H9 (cell line): ENCODE results near the gene ONECUT3. TPM values are rescaled to one million over a fixed set of nuclear protein-coding genes. Genes with fewer than 3 reads are reported as not detected.

Experiments
- DNase-seq: peaks from one replicate; pipeline ENCODE4 v3.0.0-alpha.2; 2017
- H2AFZ ChIP-seq: one replicate; pipeline ENCODE4 v1.6.1; 2013; ENCODE audit warnings: mild to moderate bottlenecking, low read length, control low read depth, moderate library complexity
- H2AK5ac ChIP-seq: 2 replicates; pipeline ENCODE4 v1.6.1; 2013; ENCODE audit warnings: low read length, control low read depth, mixed read lengths; ENCODE audit not compliant: insufficient read length
- H2BK120ac ChIP-seq: one replicate; pipeline ENCODE4 v1.6.1; 2013; ENCODE audit warnings: low read depth, mild to moderate bottlenecking, low read length, control low read depth, inconsistent platforms; ENCODE audit not compliant: poor library complexity, severe bottlenecking
- H2BK12ac ChIP-seq: 2 replicates; pipeline ENCODE4 v1.6.1; 2013; ENCODE audit warnings: low read length, control low read depth, mixed read lengths, low read depth; ENCODE audit not compliant: insufficient read length
- H2BK15ac ChIP-seq: 2 replicates; pipeline ENCODE4 v1.6.1; 2013; ENCODE audit warnings: low read depth, low read length, control low read depth
- H2BK20ac ChIP-seq: one replicate; pipeline ENCODE4 v1.6.1; 2013; ENCODE audit warnings: low read depth, mild to moderate bottlenecking, low read length, control low read depth, inconsistent platforms; ENCODE audit not compliant: poor library complexity, severe bottlenecking
- H2BK5ac ChIP-seq: 2 replicates; pipeline ENCODE4 v1.6.1; 2013; ENCODE audit warnings: low read length, control low read depth, mixed read lengths; ENCODE audit not compliant: insufficient read length
- H3K14ac ChIP-seq: 2 replicates; pipeline ENCODE4 v1.6.1; 2013; ENCODE audit warnings: low read length, control low read depth; ENCODE audit not compliant: insufficient read depth
- H3K18ac ChIP-seq: 2 replicates; pipeline ENCODE4 v1.6.1; 2013; ENCODE audit warnings: low read depth, mild to moderate bottlenecking, mixed read lengths, low read length, control low read depth; ENCODE audit not compliant: insufficient read length
- H3K23ac ChIP-seq: 2 replicates; pipeline ENCODE4 v1.6.1; 2013; ENCODE audit warnings: low read length, control low read depth, mixed read lengths, low read depth; ENCODE audit not compliant: insufficient read length
- H3K23me2 ChIP-seq: 2 replicates; pipeline ENCODE4 v1.6.1; 2013; ENCODE audit warnings: low read depth, mild to moderate bottlenecking, mixed read lengths, low read length, control low read depth; ENCODE audit not compliant: insufficient read length, poor library complexity, severe bottlenecking
- H3K27ac ChIP-seq: 2 replicates; pipeline ENCODE4 v1.5.1; 2013; ENCODE audit warnings: low read length, control low read depth, mixed read lengths, low read depth; ENCODE audit not compliant: insufficient read length
- H3K27me3 ChIP-seq: 2 replicates; pipeline ENCODE4 v1.6.1; 2013; ENCODE audit warnings: low read length, control low read depth, inconsistent platforms; ENCODE audit not compliant: insufficient read depth
- H3K4ac ChIP-seq: 2 replicates; pipeline ENCODE4 v1.6.1; 2013; ENCODE audit warnings: low read depth, mild to moderate bottlenecking, control low read depth, inconsistent platforms, low read length, moderate library complexity
- H3K4me1 ChIP-seq: 2 replicates; pipeline ENCODE4 v1.6.1; 2013; ENCODE audit warnings: low read length, control low read depth, inconsistent platforms; ENCODE audit not compliant: insufficient read depth
- H3K4me2 ChIP-seq: 2 replicates; pipeline ENCODE4 v1.6.1; 2013; ENCODE audit warnings: low read length, control low read depth, mixed read lengths; ENCODE audit not compliant: insufficient read length, insufficient read depth
- H3K56ac ChIP-seq: 2 replicates; pipeline ENCODE4 v1.6.1; 2013; ENCODE audit warnings: low read depth, mild to moderate bottlenecking, mixed read lengths, low read length, control low read depth; ENCODE audit not compliant: insufficient read length
- H3K79me1 ChIP-seq: 2 replicates; pipeline ENCODE4 v1.6.1; 2013; ENCODE audit warnings: low read depth, mild to moderate bottlenecking, moderate library complexity, low read length, control low read depth, inconsistent platforms; ENCODE audit not compliant: insufficient read depth, poor library complexity, severe bottlenecking
- H3K79me2 ChIP-seq: 2 replicates; pipeline ENCODE4 v1.6.1; 2013; ENCODE audit warnings: low read length, control low read depth, inconsistent platforms; ENCODE audit not compliant: insufficient read depth
- H3K9ac ChIP-seq: 2 replicates; pipeline ENCODE4 v1.6.1; 2013; ENCODE audit warnings: low read length, control low read depth, mixed read lengths; ENCODE audit not compliant: insufficient read length; ENCODE audit errors: extremely low read depth
- H3K9me3 ChIP-seq: one replicate; pipeline ENCODE4 v1.6.1; 2013; ENCODE audit warnings: low read depth, low read length, inconsistent platforms; ENCODE audit not compliant: control insufficient read depth
- H3T11ph ChIP-seq: one replicate; pipeline ENCODE4 v1.6.1; 2013; ENCODE audit warnings: mild to moderate bottlenecking, low read length, control low read depth, inconsistent platforms
- H4K20me1 ChIP-seq: one replicate; pipeline ENCODE4 v1.6.1; 2013; ENCODE audit not compliant: control insufficient read depth, insufficient read length, insufficient read depth
- H4K5ac ChIP-seq: 2 replicates; pipeline ENCODE4 v1.6.1; 2013; ENCODE audit warnings: low read depth, mild to moderate bottlenecking, mixed read lengths, low read length, control low read depth; ENCODE audit not compliant: insufficient read length
- H4K8ac ChIP-seq: replicated peaks from 2 replicates; pipeline ENCODE4 v1.6.1; 2013; ENCODE audit warnings: low read length, control low read depth, mixed read lengths, low read depth; ENCODE audit not compliant: insufficient read length
- H4K91ac ChIP-seq: 2 replicates; pipeline ENCODE4 v1.6.1; 2013; ENCODE audit warnings: low read depth, mild to moderate bottlenecking, moderate library complexity, mixed read lengths, low read length, control low read depth; ENCODE audit not compliant: insufficient read length
- H3K27ac Mint-ChIP-seq, 3 experiments: 2 replicates in 2 of 3; 3 replicates in 1 of 3; pipeline ENCODE4 v1.8.0; 2020 to 2021; ENCODE audit warnings: mixed read lengths in 3 of 3, mild to moderate bottlenecking in 1 of 3, moderate library complexity in 1 of 3
- H3K27me3 Mint-ChIP-seq: 2 replicates; pipeline ENCODE4 v1.8.0; 2021; ENCODE audit warnings: low read depth, mild to moderate bottlenecking, moderate library complexity, mixed read lengths
- H3K36me3 Mint-ChIP-seq, 3 experiments: 2 replicates in 2 of 3; 3 replicates in 1 of 3; pipeline ENCODE4 v1.8.0; 2020 to 2021; ENCODE audit warnings: low read depth in 3 of 3, mixed read lengths in 3 of 3; ENCODE audit not compliant: insufficient read depth in 1 of 3
- H3K4me1 Mint-ChIP-seq, 2 experiments: 2 replicates each; pipeline ENCODE4 v1.8.0; 2020; ENCODE audit warnings: mixed read lengths in 2 of 2
- H3K4me3 Mint-ChIP-seq, 2 experiments: 2 replicates in 1 of 2; 3 replicates in 1 of 2; pipeline ENCODE4 v1.8.0; 2020 to 2021; ENCODE audit warnings: mild to moderate bottlenecking in 2 of 2, mixed read lengths in 2 of 2, moderate library complexity in 1 of 2
- H3K9me3 Mint-ChIP-seq, 2 experiments: 2 replicates in 1 of 2; 3 replicates in 1 of 2; pipeline ENCODE4 v1.8.0; 2020; ENCODE audit warnings: mild to moderate bottlenecking in 2 of 2, mixed read lengths in 2 of 2, moderate library complexity in 1 of 2
- CTCF ChIP-seq: fragments of 200-600 bp; sonication (generic); conservative IDR thresholded peaks from 3 replicates; pipeline ENCODE4 v1.8.0; 2021; ENCODE audit warnings: antibody characterized with exemption, mild to moderate bottlenecking
- WGBS: extraction: QIAGEN DNeasy Blood & Tissue Kit; methylation state at CpG from one replicate; pipeline ENCODE4 v1.1.7; 2013; ENCODE audit warnings: missing lambda C conversion rate, low lambda C conversion rate, mixed read lengths; ENCODE audit not compliant: insufficient read length; ENCODE audit errors: extremely low coverage; 5-methylcytosine and 5-hydroxymethylcytosine counted together
- total RNA-seq: library from RNA; stranded (reverse); gene quantifications from 2 replicates; pipeline ENCODE4 v1.2.1, GENCODE V29; 2021

ONECUT3 gene
- total RNA-seq, 1 experiment from 2014 or later = 0.04 TPM

- H3K9ac ChIP-seq = no peak overlapping the region
- no peak overlapping the region for H3T11ph ChIP-seq
- Mint-ChIP-seq H3K27ac (no peak overlapping the region), H3K4me1 (peaks cover 2 to 20% of the 10 kb centered on the region in 2 experiments; a peak in 3 of 4 replicates), H3K36me3 (no peaks in the 10 kb centered on the region), H3K4me3 (peak overlapping the region; percentile 31 to 73; a peak in 4 of 5 replicates), H3K9me3 (peaks cover 2 to 9% of the 10 kb centered on the region in 2 experiments; a peak in 4 of 5 replicates), H3K27me3 (peaks cover 82% of the 10 kb centered on the region)
- H4K20me1 ChIP-seq = no peaks in the 10 kb centered on the region
- no peak overlapping the region for H3K4me2 ChIP-seq
- no peaks in the 10 kb centered on the region for H3K79me2 ChIP-seq
- H3K23ac ChIP-seq = no peak overlapping the region
- no peak overlapping the region for H2BK5ac ChIP-seq
- no peak overlapping the region for H2BK12ac ChIP-seq
- H3K4me1 ChIP-seq = no peaks in the 10 kb centered on the region
- H3K27ac ChIP-seq = no peak overlapping the region
- H2AK5ac ChIP-seq = no peak overlapping the region
- no peaks in the 10 kb centered on the region for H3K79me1 ChIP-seq
- H3K27me3 ChIP-seq = no peaks in the 10 kb centered on the region; the same call in 1 of the 2 replicates
- H4K5ac ChIP-seq = no peak overlapping the region
- no peak overlapping the region for H3K18ac ChIP-seq
- H3K23me2 ChIP-seq = no peaks in the 10 kb centered on the region
- DNase-seq = no peak
- no peak overlapping the region for H3K4ac ChIP-seq
- no peak overlapping the region for H3K14ac ChIP-seq
- H2BK15ac ChIP-seq = no peak overlapping the region
- H4K91ac ChIP-seq = no peak overlapping the region
- H4K8ac ChIP-seq = no peak overlapping the region
- H2AFZ ChIP-seq = no peak overlapping the region
- 100% methylated on average over 1 of the region's 2 CpGs for WGBS
- no peak overlapping the region for H3K56ac ChIP-seq
- H2BK20ac ChIP-seq = no peak overlapping the region
- no peak for TF ChIP-seq CTCF
- H2BK120ac ChIP-seq = no peak overlapping the region
- H3K9me3 ChIP-seq = no peaks in the 10 kb centered on the region
These were observed 35.4 kb upstream of the ONECUT3 start for GRCh38 chr19:1717970-1718264.
